ENCODE results near the gene PCYT2.

GRCh38 chr17:81889602-81890001 lies 21.6 kb downstream of the PCYT2 start:
- TF ChIP-seq, protein P1, sequence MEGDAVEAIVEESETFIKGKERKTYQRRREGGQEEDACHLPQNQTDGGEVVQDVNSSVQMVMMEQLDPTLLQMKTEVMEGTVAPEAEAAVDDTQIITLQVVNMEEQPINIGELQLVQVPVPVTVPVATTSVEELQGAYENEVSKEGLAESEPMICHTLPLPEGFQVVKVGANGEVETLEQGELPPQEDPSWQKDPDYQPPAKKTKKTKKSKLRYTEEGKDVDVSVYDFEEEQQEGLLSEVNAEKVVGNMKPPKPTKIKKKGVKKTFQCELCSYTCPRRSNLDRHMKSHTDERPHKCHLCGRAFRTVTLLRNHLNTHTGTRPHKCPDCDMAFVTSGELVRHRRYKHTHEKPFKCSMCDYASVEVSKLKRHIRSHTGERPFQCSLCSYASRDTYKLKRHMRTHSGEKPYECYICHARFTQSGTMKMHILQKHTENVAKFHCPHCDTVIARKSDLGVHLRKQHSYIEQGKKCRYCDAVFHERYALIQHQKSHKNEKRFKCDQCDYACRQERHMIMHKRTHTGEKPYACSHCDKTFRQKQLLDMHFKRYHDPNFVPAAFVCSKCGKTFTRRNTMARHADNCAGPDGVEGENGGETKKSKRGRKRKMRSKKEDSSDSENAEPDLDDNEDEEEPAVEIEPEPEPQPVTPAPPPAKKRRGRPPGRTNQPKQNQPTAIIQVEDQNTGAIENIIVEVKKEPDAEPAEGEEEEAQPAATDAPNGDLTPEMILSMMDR (IDR thresholded peaks at IDR 0.05): no peak
- no peak for TF ChIP-seq POLR2A (IDR thresholded peaks at IDR 0.05; ENCODE audit: low read depth)
- TF ChIP-seq POLR2AphosphoS5 (IDR thresholded peaks at IDR 0.05): no peak
- no peak for TF ChIP-seq EP300 (IDR thresholded peaks at IDR 0.05)

All from esophagus muscularis mucosa (tissue), 4 donors.